GM23338 (cell line): Measurements from ENCODE around the gene GSG1. TPM values are rescaled to one million over a fixed set of nuclear protein-coding genes. Genes with fewer than 3 reads are reported as not detected.

Source experiments
- ATAC-seq: fragments of 200-7000 bp; cut with Tn5 transposase; 3 replicates; pipeline ENCODE4 v1.9.1; 2020
- DNase-seq: peaks from one replicate; pipeline ENCODE4 v3.0.0-alpha.2; 2015; ENCODE audit warnings: low spot score
- H2AFZ ChIP-seq: fragments of 200-600 bp; sonication (generic); 2 replicates; pipeline ENCODE4 v1.8.0; 2016; ENCODE audit warnings: antibody characterized with exemption, mild to moderate bottlenecking, moderate library complexity
- H3F3A ChIP-seq: fragments of 200-600 bp; sonication (generic); replicated peaks from 2 replicates; pipeline ENCODE4 v1.8.0; 2017; ENCODE audit warnings: antibody characterized with exemption, mixed run types, low read depth
- H3K27ac ChIP-seq: fragments of 200-600 bp; sonication (generic); 2 replicates; pipeline ENCODE4 v1.6.1; 2016; ENCODE audit warnings: low read depth
- H3K27me3 ChIP-seq: fragments of 200-600 bp; sonication (generic); 2 replicates; pipeline ENCODE4 v1.8.0; 2016; ENCODE audit warnings: mild to moderate bottlenecking, mixed run types, moderate library complexity; ENCODE audit not compliant: insufficient read depth
- H3K36me3 ChIP-seq: fragments of 200-600 bp; sonication (generic); 2 replicates; pipeline ENCODE4 v1.8.0; 2016; ENCODE audit warnings: mild to moderate bottlenecking; ENCODE audit not compliant: insufficient read depth
- H3K4me1 ChIP-seq: fragments of 200-600 bp; sonication (generic); 2 replicates; pipeline ENCODE4 v1.8.0; 2016; ENCODE audit warnings: mild to moderate bottlenecking, moderate library complexity; ENCODE audit not compliant: insufficient read depth
- H3K4me2 ChIP-seq: fragments of 200-600 bp; sonication (generic); 2 replicates; pipeline ENCODE4 v1.7.1; 2017; ENCODE audit warnings: mixed run types
- H3K4me3 ChIP-seq: fragments of 200-600 bp; sonication (generic); 2 replicates; pipeline ENCODE4 v1.6.1; 2016; ENCODE audit warnings: mixed run types
- H3K79me2 ChIP-seq: fragments of 200-600 bp; sonication (generic); replicated peaks from 2 replicates; pipeline ENCODE4 v1.8.0; 2017; ENCODE audit warnings: mild to moderate bottlenecking; ENCODE audit not compliant: insufficient read depth
- H3K9me2 ChIP-seq: fragments of 200-600 bp; sonication (generic); 2 replicates; pipeline ENCODE4 v1.8.0; 2017; ENCODE audit not compliant: insufficient read depth
- H4K20me1 ChIP-seq: fragments of 200-600 bp; sonication (generic); replicated peaks from 2 replicates; pipeline ENCODE4 v1.8.0; 2017; ENCODE audit warnings: mild to moderate bottlenecking; ENCODE audit not compliant: insufficient read depth
- H3K27ac Mint-ChIP-seq: 2 replicates; pipeline ENCODE4 v1.8.0; 2020; ENCODE audit warnings: inconsistent platforms, mild to moderate bottlenecking, moderate library complexity, mixed read lengths
- H3K27me3 Mint-ChIP-seq: 3 replicates; pipeline ENCODE4 v1.8.0; 2022; ENCODE audit warnings: low read depth, mild to moderate bottlenecking, moderate library complexity, mixed read lengths, inconsistent platforms; ENCODE audit not compliant: insufficient read depth, poor library complexity
- H3K36me3 Mint-ChIP-seq: 3 replicates; pipeline ENCODE4 v1.8.0; 2021; ENCODE audit warnings: low read depth, mild to moderate bottlenecking, inconsistent platforms, moderate library complexity, mixed read lengths
- H3K4me1 Mint-ChIP-seq: 3 replicates; pipeline ENCODE4 v1.8.0; 2020; ENCODE audit warnings: mild to moderate bottlenecking, inconsistent platforms, mixed read lengths
- H3K4me3 Mint-ChIP-seq: 3 replicates; pipeline ENCODE4 v1.8.0; 2021; ENCODE audit warnings: moderate library complexity, mild to moderate bottlenecking, inconsistent platforms, mixed read lengths
- H3K9me3 Mint-ChIP-seq: 3 replicates; pipeline ENCODE4 v1.8.0; 2020; ENCODE audit warnings: moderate library complexity, mild to moderate bottlenecking, inconsistent platforms, mixed read lengths
- CREB1 ChIP-seq: fragments of 250-450 bp; sonication (Bioruptor Pico); IDR thresholded peaks from 2 replicates; pipeline ENCODE4 v1.5.0; 2020; ENCODE audit warnings: low read depth, mild to moderate bottlenecking, moderate library complexity
- CTCF ChIP-seq, 2 experiments: fragments of 200-600 bp in 1 of 2; sonication (generic) in 1 of 2; conservative IDR thresholded peaks; 2 replicates each; pipeline versions ENCODE4 v1.5.1 to v1.6.1; 2016 to 2017; ENCODE audit warnings: antibody characterized with exemption in 2 of 2, low read depth in 2 of 2, mild to moderate bottlenecking in 2 of 2, moderate library complexity in 1 of 2
- ETS1 ChIP-seq: IDR thresholded peaks from 2 replicates; pipeline ENCODE4 v1.6.1; 2016; ENCODE audit warnings: antibody characterized with exemption
- EZH2 ChIP-seq: fragments of 200-600 bp; sonication (generic); IDR thresholded peaks from one replicate; pipeline ENCODE4 v1.8.0; 2017; ENCODE audit warnings: antibody characterized with exemption, mild to moderate bottlenecking, low read depth; ENCODE audit not compliant: unreplicated experiment
- EZH2phosphoT487 ChIP-seq: fragments of 200-600 bp; sonication (generic); IDR thresholded peaks from one replicate; pipeline ENCODE4 v1.8.1; 2018; ENCODE audit warnings: antibody characterized with exemption; ENCODE audit not compliant: unreplicated experiment
- JUNB ChIP-seq: IDR thresholded peaks from one replicate; pipeline ENCODE4 v1.6.1; 2016; ENCODE audit warnings: antibody characterized with exemption; ENCODE audit not compliant: unreplicated experiment
- NANOG ChIP-seq: IDR thresholded peaks from 2 replicates; pipeline ENCODE4 v1.6.1; 2016; ENCODE audit warnings: antibody characterized with exemption, borderline replicate concordance
- POLR2AphosphoS5 ChIP-seq: IDR thresholded peaks from 2 replicates; pipeline ENCODE4 v1.6.1; 2016; ENCODE audit warnings: antibody characterized with exemption, low read depth
- STAT1 ChIP-seq: IDR thresholded peaks from one replicate; pipeline ENCODE4 v1.6.1; 2016; ENCODE audit warnings: antibody characterized with exemption; ENCODE audit not compliant: unreplicated experiment
- ZNF114 ChIP-seq: fragments of 250-450 bp; sonication (Bioruptor Pico); IDR thresholded peaks from 2 replicates; pipeline ENCODE4 v1.5.0; 2020; ENCODE audit warnings: mild to moderate bottlenecking, moderate library complexity
- ZNF331 ChIP-seq: fragments of 250-450 bp; sonication (Bioruptor Pico); IDR thresholded peaks from 2 replicates; pipeline ENCODE4 v1.5.0; 2020; ENCODE audit warnings: low read depth, mild to moderate bottlenecking, moderate library complexity
- ZNF462 ChIP-seq: fragments of 250-450 bp; sonication (Bioruptor Pico); IDR thresholded peaks from 2 replicates; pipeline ENCODE4 v1.5.0; 2020; ENCODE audit warnings: mild to moderate bottlenecking, moderate library complexity
- polyA plus RNA-seq: library from polyadenylated mRNA; unstranded; fragments of >200 nt; fragmentation: Nextera tagmentation; extraction: Ambion mirVana; gene quantifications from 2 replicates; pipeline ENCODE4 v1.2.1, GENCODE V29; 2016
- total RNA-seq: library from RNA; depleted of rRNA; stranded (reverse); fragments of >200 nt; shearing (Covaris generic); gene quantifications from 2 replicates; pipeline ENCODE4 v1.2.3, GENCODE V29; 2014

GSG1 gene
- total and polyA plus RNA-seq, 2 experiments from 2014 or later: 0.17 to 0.63 TPM

- TF ChIP-seq ETS1: no peak
- TF ChIP-seq CTCF (conservative IDR thresholded peaks at IDR 0.05; ENCODE audit: low read depth in 2 of 2): no peak
- no peak for TF ChIP-seq CREB1 (CRISPR knock-in tag)
- no peak for TF ChIP-seq ZNF462 (CRISPR knock-in tag)
Observed at GRCh38 chr12:13146336-13146938, 43.0 kb upstream of the GSG1 start (continued).

- H3K4me1 ChIP-seq: no peaks in the 10 kb centered on the region
- Mint-ChIP-seq H3K27ac (no peak overlapping the region), H3K4me3 (no peak overlapping the region), H3K36me3 (no peaks in the 10 kb centered on the region), H3K27me3 (peaks cover 3% of the 10 kb centered on the region), H3K4me1 (no peaks in the 10 kb centered on the region), H3K9me3 (no peaks in the 10 kb centered on the region)
- ATAC-seq: no peak
- no peaks in the 10 kb centered on the region for H3K27me3 ChIP-seq
- no peaks in the 10 kb centered on the region for H4K20me1 ChIP-seq
- H3K4me2 ChIP-seq: no peak overlapping the region
- no peaks in the 10 kb centered on the region for H3F3A ChIP-seq
- no peaks in the 10 kb centered on the region; the same call in 1 of the 2 replicates for H3K36me3 ChIP-seq
- peaks cover 11% of the 10 kb centered on the region; the same call in 1 of the 2 replicates for H3K9me2 ChIP-seq
- no peak overlapping the region for H3K4me3 ChIP-seq
- H3K27ac ChIP-seq: no peak overlapping the region
- DNase-seq: no peak
- H3K79me2 ChIP-seq: no peaks in the 10 kb centered on the region
- H2AFZ ChIP-seq: no peak overlapping the region
- TF ChIP-seq POLR2AphosphoS5: no peak
- no peak for TF ChIP-seq EZH2phosphoT487
- TF ChIP-seq EZH2: no peak
- TF ChIP-seq STAT1: no peak
- TF ChIP-seq ZNF114 (CRISPR knock-in tag): no peak
- TF ChIP-seq NANOG: no peak
- TF ChIP-seq CTCF (conservative IDR thresholded peaks at IDR 0.05; ENCODE audit: low read depth in 2 of 2): no peak
- no peak for TF ChIP-seq ZNF331
- no peak for TF ChIP-seq JUNB
Observed at GRCh38 chr12:13144266-13144828, 40.9 kb upstream of the GSG1 start.
